Sigmoid colon (tissue), 4 donors: ENCODE data around the gene FBXO30.

Experiments used
- CTCF ChIP-seq, 4 experiments: fragments of 450-650 bp in 3 of 4; fragments of 200-600 bp in 1 of 4; IDR thresholded peaks; one replicate each; pipeline ENCODE4 v1.5.1; 2016 to 2019; ENCODE audit warnings: antibody characterized with exemption in 4 of 4, mild to moderate bottlenecking in 3 of 4, moderate library complexity in 2 of 4
- EP300 ChIP-seq, 4 donors: sonication (generic); formaldehyde crosslinking; IDR thresholded peaks; one replicate each; pipeline ENCODE4 v1.6.1; 2017; ENCODE audit warnings: antibody characterized with exemption in 4 of 4
- POLR2A ChIP-seq, 2 donors: fragments of 450-650 bp; IDR thresholded peaks; one replicate each; pipeline ENCODE4 v1.6.1; 2016; ENCODE audit warnings: antibody characterized with exemption in 2 of 2, mild to moderate bottlenecking in 2 of 2, moderate library complexity in 2 of 2
- POLR2AphosphoS5 ChIP-seq, 4 donors: sonication (generic); formaldehyde crosslinking; IDR thresholded peaks; one replicate each; pipeline ENCODE4 v1.6.1; 2017; ENCODE audit warnings: antibody characterized with exemption in 4 of 4

DNA sequence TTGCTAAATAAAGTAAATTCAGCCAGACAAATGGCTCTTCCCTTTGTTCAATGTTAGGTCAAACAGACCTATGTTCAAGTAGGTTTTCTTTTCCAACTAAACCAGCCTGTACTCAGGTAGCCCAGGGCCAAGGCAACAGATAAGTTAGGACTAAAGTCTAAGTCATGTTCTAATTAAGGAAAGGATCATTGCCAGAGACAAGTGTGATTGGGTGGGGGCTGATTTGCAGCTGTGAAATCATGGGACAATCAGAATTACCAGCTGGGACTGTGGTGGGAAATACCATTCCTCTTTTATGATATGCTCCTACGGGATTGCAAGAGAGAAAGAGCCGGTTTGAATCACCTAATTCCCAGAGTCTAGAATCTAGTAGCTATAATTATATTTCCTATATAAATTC lies 4.2 kb upstream of the FBXO30 start:
- no peak for TF ChIP-seq CTCF (IDR thresholded peaks at IDR 0.05)
- TF ChIP-seq POLR2A (IDR thresholded peaks at IDR 0.05), result no peak
- TF ChIP-seq EP300 (IDR thresholded peaks at IDR 0.05), result no peak
- no peak for TF ChIP-seq POLR2AphosphoS5 (IDR thresholded peaks at IDR 0.05)
